Liver (tissue), 3 donors: ENCODE measurements around the gene MCM10.

Source experiments
- EGR1 ChIP-seq, 2 donors: IDR thresholded peaks; 2 replicates each; pipeline ENCODE4 v1.6.1; 2016 to 2018; ENCODE audit warnings: antibody characterized with exemption in 2 of 2, low read depth in 2 of 2
- FOXA1 ChIP-seq: IDR thresholded peaks from 2 replicates; pipeline ENCODE4 v1.6.1; 2016; ENCODE audit warnings: antibody characterized with exemption
- FOXA2 ChIP-seq: IDR thresholded peaks from 2 replicates; pipeline ENCODE4 v1.6.1; 2016; ENCODE audit warnings: antibody characterized with exemption
- GABPA ChIP-seq, 2 donors: IDR thresholded peaks in 1 of 2; conservative IDR thresholded peaks in 1 of 2; 2 replicates each; pipeline ENCODE4 v1.6.1; 2016; ENCODE audit warnings: antibody characterized with exemption in 2 of 2, mild to moderate bottlenecking in 1 of 2, moderate library complexity in 1 of 2
- JUND ChIP-seq, 2 donors: IDR thresholded peaks; 2 replicates each; pipeline ENCODE4 v1.6.1; 2016; ENCODE audit warnings: antibody characterized with exemption in 2 of 2
- RAD21 ChIP-seq, 2 donors: IDR thresholded peaks; 2 replicates each; pipeline ENCODE4 v1.6.1; 2016; ENCODE audit warnings: antibody characterized with exemption in 2 of 2, mild to moderate bottlenecking in 2 of 2
- SP1 ChIP-seq: IDR thresholded peaks from 2 replicates; pipeline ENCODE4 v1.6.1; 2018; ENCODE audit warnings: antibody characterized with exemption, mild to moderate bottlenecking
- TAF1 ChIP-seq: conservative IDR thresholded peaks from 2 replicates; pipeline ENCODE4 v1.6.1; 2016; ENCODE audit warnings: antibody characterized with exemption, mild to moderate bottlenecking
- YY1 ChIP-seq: IDR thresholded peaks from 2 replicates; pipeline ENCODE4 v1.6.1; 2016; ENCODE audit warnings: antibody characterized with exemption, mild to moderate bottlenecking
- TF ChIP-seq, protein P1 (sequence below): IDR thresholded peaks from 2 replicates; pipeline ENCODE4 v1.6.1; 2016; ENCODE audit warnings: antibody characterized with exemption
- TF ChIP-seq, protein P2 (sequence below): fragments of 150-350 bp; IDR thresholded peaks from 2 replicates; pipeline ENCODE4 v1.5.1; 2017; ENCODE audit warnings: improper control_type of control experiment, low read depth, low read length; ENCODE audit not compliant: missing input control
- TF ChIP-seq, protein P3 (sequence below): IDR thresholded peaks from 2 replicates; pipeline ENCODE4 v1.6.1; 2016; ENCODE audit warnings: antibody characterized with exemption
- TF ChIP-seq, protein P4 (sequence below): IDR thresholded peaks from 2 replicates; pipeline ENCODE4 v1.6.1; 2016; ENCODE audit warnings: antibody characterized with exemption
- TF ChIP-seq, protein P5 (sequence below): IDR thresholded peaks from 2 replicates; pipeline ENCODE4 v1.6.1; 2016; ENCODE audit warnings: antibody characterized with exemption, mild to moderate bottlenecking
- donor health status: healthy.
- donor health status: healthy.

DNA sequence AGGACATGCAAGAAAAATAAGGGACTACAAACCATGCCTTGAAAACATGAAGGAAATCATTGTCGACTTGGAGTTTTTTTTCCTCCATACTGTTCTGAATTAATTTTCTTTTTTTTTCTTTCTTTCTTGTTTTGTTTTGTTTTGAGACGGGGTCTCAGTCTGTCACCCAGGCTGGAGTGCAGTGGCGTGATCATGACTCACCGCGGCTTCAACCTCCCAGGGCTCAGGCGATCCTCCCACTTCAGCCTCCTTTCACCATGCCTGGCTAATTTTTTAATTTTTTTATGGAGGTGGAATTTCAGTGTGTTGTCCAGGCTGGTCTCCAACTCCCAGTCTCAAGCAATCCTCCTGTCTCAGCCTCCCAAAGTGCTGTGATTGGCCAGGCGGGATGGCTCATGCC is 61.2 kb downstream of the MCM10 start:
- TF ChIP-seq, protein P1, sequence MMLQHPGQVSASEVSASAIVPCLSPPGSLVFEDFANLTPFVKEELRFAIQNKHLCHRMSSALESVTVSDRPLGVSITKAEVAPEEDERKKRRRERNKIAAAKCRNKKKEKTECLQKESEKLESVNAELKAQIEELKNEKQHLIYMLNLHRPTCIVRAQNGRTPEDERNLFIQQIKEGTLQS: no peak
- TF ChIP-seq, protein P2, sequence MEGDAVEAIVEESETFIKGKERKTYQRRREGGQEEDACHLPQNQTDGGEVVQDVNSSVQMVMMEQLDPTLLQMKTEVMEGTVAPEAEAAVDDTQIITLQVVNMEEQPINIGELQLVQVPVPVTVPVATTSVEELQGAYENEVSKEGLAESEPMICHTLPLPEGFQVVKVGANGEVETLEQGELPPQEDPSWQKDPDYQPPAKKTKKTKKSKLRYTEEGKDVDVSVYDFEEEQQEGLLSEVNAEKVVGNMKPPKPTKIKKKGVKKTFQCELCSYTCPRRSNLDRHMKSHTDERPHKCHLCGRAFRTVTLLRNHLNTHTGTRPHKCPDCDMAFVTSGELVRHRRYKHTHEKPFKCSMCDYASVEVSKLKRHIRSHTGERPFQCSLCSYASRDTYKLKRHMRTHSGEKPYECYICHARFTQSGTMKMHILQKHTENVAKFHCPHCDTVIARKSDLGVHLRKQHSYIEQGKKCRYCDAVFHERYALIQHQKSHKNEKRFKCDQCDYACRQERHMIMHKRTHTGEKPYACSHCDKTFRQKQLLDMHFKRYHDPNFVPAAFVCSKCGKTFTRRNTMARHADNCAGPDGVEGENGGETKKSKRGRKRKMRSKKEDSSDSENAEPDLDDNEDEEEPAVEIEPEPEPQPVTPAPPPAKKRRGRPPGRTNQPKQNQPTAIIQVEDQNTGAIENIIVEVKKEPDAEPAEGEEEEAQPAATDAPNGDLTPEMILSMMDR: no peak
- TF ChIP-seq, protein P3, sequence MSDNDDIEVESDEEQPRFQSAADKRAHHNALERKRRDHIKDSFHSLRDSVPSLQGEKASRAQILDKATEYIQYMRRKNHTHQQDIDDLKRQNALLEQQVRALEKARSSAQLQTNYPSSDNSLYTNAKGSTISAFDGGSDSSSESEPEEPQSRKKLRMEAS: no peak
- TF ChIP-seq YY1 (no peak), FOXA2 (no peak), GABPA (IDR thresholded peaks at IDR 0.05 in 1 of 2, conservative IDR thresholded peaks at IDR 0.05 in 1 of 2) (no peak), SP1 (no peak), RAD21 (IDR thresholded peaks at IDR 0.05) (no peak), FOXA1 (no peak), EGR1 (IDR thresholded peaks at IDR 0.05; ENCODE audit: low read depth in 2 of 2) (no peak), JUND (IDR thresholded peaks at IDR 0.05) (no peak), TAF1 (no peak)
- TF ChIP-seq, protein P4, sequence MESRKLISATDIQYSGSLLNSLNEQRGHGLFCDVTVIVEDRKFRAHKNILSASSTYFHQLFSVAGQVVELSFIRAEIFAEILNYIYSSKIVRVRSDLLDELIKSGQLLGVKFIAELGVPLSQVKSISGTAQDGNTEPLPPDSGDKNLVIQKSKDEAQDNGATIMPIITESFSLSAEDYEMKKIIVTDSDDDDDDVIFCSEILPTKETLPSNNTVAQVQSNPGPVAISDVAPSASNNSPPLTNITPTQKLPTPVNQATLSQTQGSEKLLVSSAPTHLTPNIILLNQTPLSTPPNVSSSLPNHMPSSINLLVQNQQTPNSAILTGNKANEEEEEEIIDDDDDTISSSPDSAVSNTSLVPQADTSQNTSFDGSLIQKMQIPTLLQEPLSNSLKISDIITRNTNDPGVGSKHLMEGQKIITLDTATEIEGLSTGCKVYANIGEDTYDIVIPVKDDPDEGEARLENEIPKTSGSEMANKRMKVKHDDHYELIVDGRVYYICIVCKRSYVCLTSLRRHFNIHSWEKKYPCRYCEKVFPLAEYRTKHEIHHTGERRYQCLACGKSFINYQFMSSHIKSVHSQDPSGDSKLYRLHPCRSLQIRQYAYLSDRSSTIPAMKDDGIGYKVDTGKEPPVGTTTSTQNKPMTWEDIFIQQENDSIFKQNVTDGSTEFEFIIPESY: no peak
- TF ChIP-seq, protein P5, sequence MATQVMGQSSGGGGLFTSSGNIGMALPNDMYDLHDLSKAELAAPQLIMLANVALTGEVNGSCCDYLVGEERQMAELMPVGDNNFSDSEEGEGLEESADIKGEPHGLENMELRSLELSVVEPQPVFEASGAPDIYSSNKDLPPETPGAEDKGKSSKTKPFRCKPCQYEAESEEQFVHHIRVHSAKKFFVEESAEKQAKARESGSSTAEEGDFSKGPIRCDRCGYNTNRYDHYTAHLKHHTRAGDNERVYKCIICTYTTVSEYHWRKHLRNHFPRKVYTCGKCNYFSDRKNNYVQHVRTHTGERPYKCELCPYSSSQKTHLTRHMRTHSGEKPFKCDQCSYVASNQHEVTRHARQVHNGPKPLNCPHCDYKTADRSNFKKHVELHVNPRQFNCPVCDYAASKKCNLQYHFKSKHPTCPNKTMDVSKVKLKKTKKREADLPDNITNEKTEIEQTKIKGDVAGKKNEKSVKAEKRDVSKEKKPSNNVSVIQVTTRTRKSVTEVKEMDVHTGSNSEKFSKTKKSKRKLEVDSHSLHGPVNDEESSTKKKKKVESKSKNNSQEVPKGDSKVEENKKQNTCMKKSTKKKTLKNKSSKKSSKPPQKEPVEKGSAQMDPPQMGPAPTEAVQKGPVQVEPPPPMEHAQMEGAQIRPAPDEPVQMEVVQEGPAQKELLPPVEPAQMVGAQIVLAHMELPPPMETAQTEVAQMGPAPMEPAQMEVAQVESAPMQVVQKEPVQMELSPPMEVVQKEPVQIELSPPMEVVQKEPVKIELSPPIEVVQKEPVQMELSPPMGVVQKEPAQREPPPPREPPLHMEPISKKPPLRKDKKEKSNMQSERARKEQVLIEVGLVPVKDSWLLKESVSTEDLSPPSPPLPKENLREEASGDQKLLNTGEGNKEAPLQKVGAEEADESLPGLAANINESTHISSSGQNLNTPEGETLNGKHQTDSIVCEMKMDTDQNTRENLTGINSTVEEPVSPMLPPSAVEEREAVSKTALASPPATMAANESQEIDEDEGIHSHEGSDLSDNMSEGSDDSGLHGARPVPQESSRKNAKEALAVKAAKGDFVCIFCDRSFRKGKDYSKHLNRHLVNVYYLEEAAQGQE: no peak
